Measurements from ENCODE around the gene LEMD1. TPM values are rescaled to one million over a fixed set of nuclear protein-coding genes. Genes with fewer than 3 reads are reported as not detected.

LEMD1 gene
- total RNA-seq, 2 donors from 2014 or later: not detected

- DNase-seq (ENCODE audit: low spot score): no peak
- H3K4me3 ChIP-seq: no peak overlapping the region
- ATAC-seq (ENCODE audit: insufficient number of reproducible peaks, low FRiP score, low read depth): no peak
- H3K27me3 ChIP-seq (replicated peaks; ENCODE audit: insufficient read depth): peaks cover 5% of the 10 kb centered on the region
- peaks cover 0 to 3% of the 10 kb centered on the region in 2 donors for H3K4me1 ChIP-seq (ENCODE audit: control insufficient read depth in 1 of 2, low read depth in 2 of 2)
- no peaks in the 10 kb centered on the region for H3K9me3 ChIP-seq
- no peak for TF ChIP-seq CTCF (IDR thresholded peaks at IDR 0.05)
- no peaks in the 10 kb centered on the region for H3K36me3 ChIP-seq
- no peak overlapping the region for H3K27ac ChIP-seq
Observed at GRCh38 chr1:205449750-205450443, 28.0 kb upstream of the LEMD1 start.

- no peak for ATAC-seq (ENCODE audit: insufficient number of reproducible peaks, low FRiP score, low read depth)
- H3K36me3 ChIP-seq: no peaks in the 10 kb centered on the region
- no peak overlapping the region for H3K4me3 ChIP-seq
Observed at GRCh38 chr1:205449254-205449749, 27.4 kb upstream of the LEMD1 start.

GRCh38 chr1:205448540-205449253, 26.8 kb upstream of the LEMD1 start:
- Histone ChIP-seq H3K27me3 (replicated peaks; ENCODE audit: insufficient read depth) (no peaks in the 10 kb centered on the region), H3K36me3 (no peaks in the 10 kb centered on the region), H3K4me1 (ENCODE audit: control insufficient read depth in 1 of 2, low read depth in 2 of 2) (peaks cover 0 to 12% of the 10 kb centered on the region in 2 donors), H3K27ac (no peak overlapping the region), H3K4me3 (no peak overlapping the region), H3K9me3 (no peaks in the 10 kb centered on the region)
- no peak for ATAC-seq (ENCODE audit: insufficient number of reproducible peaks, low FRiP score, low read depth)
- DNase-seq (ENCODE audit: low spot score): no peak
- no peak for TF ChIP-seq CTCF (IDR thresholded peaks at IDR 0.05)

More at GRCh38 chr1:205449254-205449749, 27.4 kb upstream of the LEMD1 start:
- Histone ChIP-seq H3K4me1 (ENCODE audit: control insufficient read depth in 1 of 2, low read depth in 2 of 2) (peaks cover 0 to 7% of the 10 kb centered on the region in 2 donors), H3K27ac (no peak overlapping the region), H3K27me3 (replicated peaks; ENCODE audit: insufficient read depth) (no peaks in the 10 kb centered on the region), H3K9me3 (no peaks in the 10 kb centered on the region)
- DNase-seq (ENCODE audit: low spot score): no peak
- no peak for TF ChIP-seq CTCF (IDR thresholded peaks at IDR 0.05)

GRCh38 chr1:205447457-205448341, 25.8 kb upstream of the LEMD1 start:
- Histone ChIP-seq H3K36me3 (no peaks in the 10 kb centered on the region), H3K9me3 (no peaks in the 10 kb centered on the region), H3K27me3 (replicated peaks; ENCODE audit: insufficient read depth) (no peaks in the 10 kb centered on the region), H3K4me1 (ENCODE audit: control insufficient read depth in 1 of 2, low read depth in 2 of 2) (peaks cover 0 to 12% of the 10 kb centered on the region in 2 donors), H3K27ac (no peak overlapping the region), H3K4me3 (no peak overlapping the region)
- no peak for TF ChIP-seq CTCF (IDR thresholded peaks at IDR 0.05)
- ATAC-seq (ENCODE audit: insufficient number of reproducible peaks, low FRiP score, low read depth): no peak
- no peak for DNase-seq (ENCODE audit: low spot score)

Measured in thoracic aorta (tissue), 2 donors.